Midbrain (tissue), 1 donor: Measurements from ENCODE around the gene DBNL.
A peak's percentile ranks its signal among the peaks of the same experiment; 100 is the strongest.

Experiments
- DNase-seq: peaks from one replicate; lab custom pipeline; 2025; lab: John Stamatoyannopoulos, UW

Gene DBNL

GRCh38 chr7:44100458-44101302, 56.2 kb downstream of the DBNL start:
- DNase-seq = no peak

- no peak for DNase-seq
These were observed 56.9 kb downstream of the DBNL start for GRCh38 chr7:44101303-44101965.

- DNase-seq = peak; percentile 19
These were observed 57.7 kb downstream of the DBNL start for GRCh38 chr7:44101966-44102845.

GRCh38 chr7:44102846-44103565, 58.5 kb downstream of the DBNL start:
- no peak for DNase-seq

GRCh38 chr7:44103566-44103922, 59.0 kb downstream of the DBNL start:
- no peak for DNase-seq

GRCh38 chr7:44103923-44104859, 59.7 kb downstream of the DBNL start, which contains the start of gene AEBP1:
Gene AEBP1 (plus strand): TSS chr7:44104345. CDS start chr7:44104666, 321 bp downstream.
- no peak for DNase-seq

- peak; percentile 62 for DNase-seq
These were observed 60.6 kb downstream of the DBNL start for GRCh38 chr7:44104860-44105771.

- DNase-seq = no peak
These were observed 61.3 kb downstream of the DBNL start for GRCh38 chr7:44105832-44106231.

- DNase-seq = no peak
These were observed 62.0 kb downstream of the DBNL start for GRCh38 chr7:44106311-44107065.

GRCh38 chr7:44107116-44107960, 62.8 kb downstream of the DBNL start:
- no peak for DNase-seq

- DNase-seq = no peak
These were observed 63.7 kb downstream of the DBNL start for GRCh38 chr7:44107961-44108767.

- DNase-seq = no peak
These were observed 64.6 kb downstream of the DBNL start for GRCh38 chr7:44108768-44109750.

- no peak for DNase-seq
These were observed 65.5 kb downstream of the DBNL start for GRCh38 chr7:44109991-44110390.

GRCh38 chr7:44110719-44111635, 66.5 kb downstream of the DBNL start:
- no peak for DNase-seq
